GM10248 (cell line): Measurements from ENCODE around the gene VPS37D.

Experiments
- CTCF ChIA-PET: fragments of 300-600 bp; sonication (Branson Sonifier 250); formaldehyde crosslinking; extraction: SDS; loops from one replicate; lab custom pipeline; 2021; ENCODE audit warnings: antibody characterized with exemption; lab: Yijun Ruan, JAX
- POLR2A ChIA-PET: fragments of 350-650 bp; sonication (Branson Sonifier 250); formaldehyde crosslinking; extraction: SDS; loops from one replicate; lab custom pipeline; 2020; ENCODE audit warnings: antibody characterized with exemption; lab: Yijun Ruan, JAX
- DNase-seq: peaks from one replicate; pipeline ENCODE4 v3.0.0; 2012; ENCODE audit errors: extremely low spot score
- CTCF ChIP-seq: IDR thresholded peaks from 2 replicates; pipeline ENCODE4 v1.5.1; 2012; ENCODE audit warnings: mild to moderate bottlenecking, low read depth; ENCODE audit errors: extremely low read depth, missing control alignments, control extremely low read depth

Gene VPS37D

GRCh38 chr7:73623798-73624668 lies 43.6 kb upstream of the VPS37D start, which contains the start of gene MLXIPL:
Gene MLXIPL (minus strand): TSS chr7:73624522. CDS start chr7:73624492, 30 bp downstream.
- CTCF ChIA-PET, result interaction anchor here (0.9 to 1.5 kb wide), 2 partner anchors 17 to 110 kb away, joined by 3 to 5 read pairs; no protein-coding TSS in a partner anchor
- TF ChIP-seq CTCF, result no peak
- no peak for DNase-seq
- POLR2A ChIA-PET, result no interaction called here

- ChIA-PET POLR2A (no interaction called here), CTCF (interaction anchor here (0.9 to 1.5 kb wide), 2 partner anchors 18 to 110 kb away, joined by 3 to 5 read pairs; no protein-coding TSS in a partner anchor)
- DNase-seq, result no peak
- TF ChIP-seq CTCF, result no peak
These were observed 43.0 kb upstream of the VPS37D start for GRCh38 chr7:73624669-73625001.

- no peak for TF ChIP-seq CTCF
- no peak for DNase-seq
- POLR2A ChIA-PET, result no interaction called here
- CTCF ChIA-PET, result interaction anchor here (0.9 to 1.5 kb wide), 3 partner anchors 18 to 109 kb away, joined by 3 to 5 read pairs (median 3); no protein-coding TSS in a partner anchor
These were observed 42.4 kb upstream of the VPS37D start for GRCh38 chr7:73625276-73625675.

GRCh38 chr7:73626814-73627213 lies 40.8 kb upstream of the VPS37D start:
- DNase-seq, result no peak
- no peak for TF ChIP-seq CTCF
- CTCF ChIA-PET, result interaction anchor here (1.3 kb wide), 1 partner anchor 20 kb away, joined by 3 read pairs; no protein-coding TSS in a partner anchor
- POLR2A ChIA-PET, result no interaction called here

GRCh38 chr7:73628504-73628903 lies 39.1 kb upstream of the VPS37D start:
- no peak for TF ChIP-seq CTCF
- DNase-seq, result no peak
- POLR2A ChIA-PET, result no interaction called here
- CTCF ChIA-PET, result interaction anchor here (0.9 to 1.6 kb wide), 7 partner anchors 12 to 107 kb away, joined by 3 to 6 read pairs (median 3); no protein-coding TSS in a partner anchor

GRCh38 chr7:73631558-73631957 lies 36.1 kb upstream of the VPS37D start:
- ChIA-PET CTCF (interaction anchor here (3.6 kb wide), 1 partner anchor 25 kb away, joined by 11 read pairs; no protein-coding TSS in a partner anchor), POLR2A (no interaction called here)
- no peak for TF ChIP-seq CTCF
- no peak for DNase-seq
